GM18511 (cell line): ENCODE measurements around the gene SEMA4D.

Source experiments
- ATAC-seq: cut with Tn5 transposase; IDR thresholded peaks from one replicate; pipeline ENCODE4 v1.9.1; 2021; ENCODE audit warnings: mild to moderate bottlenecking, moderate library complexity; ENCODE audit not compliant: unreplicated experiment

The SEMA4D gene

DNA sequence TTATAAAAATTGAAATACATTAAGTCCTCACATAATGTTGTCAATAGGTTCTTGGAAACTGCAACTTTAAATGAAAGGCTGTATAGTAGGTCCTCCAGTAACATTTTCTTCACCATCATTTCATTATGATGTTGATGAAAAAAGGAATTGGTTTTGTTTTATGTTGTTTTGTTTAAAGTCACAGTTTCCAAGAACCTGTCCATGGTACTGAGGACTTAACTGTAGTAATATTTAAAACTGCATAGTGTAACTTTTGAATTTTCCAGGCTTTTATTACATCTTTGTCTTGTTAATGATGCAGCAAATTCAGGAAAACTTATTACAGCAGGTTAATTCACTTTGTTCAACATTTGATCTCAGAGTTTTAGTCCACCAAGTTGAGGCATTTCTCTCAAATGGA lies 168.0 kb downstream of the SEMA4D start:
- ATAC-seq, result no peak

DNA sequence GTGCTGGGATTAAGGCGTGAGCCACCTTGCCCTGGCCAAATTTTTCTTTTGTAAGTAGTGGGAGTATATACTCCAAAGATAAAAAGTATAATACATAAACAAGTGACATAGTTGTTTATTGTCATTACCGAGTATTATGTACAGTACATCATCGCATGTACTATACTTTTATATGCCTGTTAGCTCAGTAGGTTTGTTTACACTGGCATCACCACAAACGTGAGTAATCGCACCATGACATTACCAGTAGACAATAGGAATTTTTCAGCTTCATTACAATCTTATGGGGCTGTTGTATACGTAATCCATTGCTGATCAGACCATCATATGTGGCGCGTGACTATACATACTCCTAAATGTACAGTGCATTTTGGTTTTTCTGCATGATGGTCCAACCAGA lies 169.8 kb downstream of the SEMA4D start:
- no peak for ATAC-seq

DNA sequence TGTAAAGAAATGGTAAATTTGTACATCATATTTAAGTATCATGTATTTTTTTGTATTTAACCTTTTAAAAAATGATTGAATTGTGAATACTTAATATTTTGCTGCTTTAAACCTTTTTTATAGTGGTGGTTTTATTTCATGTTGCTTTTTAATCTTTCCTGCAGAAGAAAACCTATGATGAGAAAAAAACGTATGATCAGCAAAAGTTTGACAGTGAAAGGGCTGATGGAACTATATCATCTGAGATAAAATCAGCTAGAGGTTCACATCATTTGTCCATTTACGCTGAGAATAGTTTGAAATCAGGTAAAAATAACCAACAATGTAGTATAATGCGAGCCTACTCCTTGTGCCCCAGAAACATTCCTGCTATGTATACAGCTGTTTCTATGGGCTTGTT lies 172.2 kb downstream of the SEMA4D start:
- no peak for ATAC-seq

DNA sequence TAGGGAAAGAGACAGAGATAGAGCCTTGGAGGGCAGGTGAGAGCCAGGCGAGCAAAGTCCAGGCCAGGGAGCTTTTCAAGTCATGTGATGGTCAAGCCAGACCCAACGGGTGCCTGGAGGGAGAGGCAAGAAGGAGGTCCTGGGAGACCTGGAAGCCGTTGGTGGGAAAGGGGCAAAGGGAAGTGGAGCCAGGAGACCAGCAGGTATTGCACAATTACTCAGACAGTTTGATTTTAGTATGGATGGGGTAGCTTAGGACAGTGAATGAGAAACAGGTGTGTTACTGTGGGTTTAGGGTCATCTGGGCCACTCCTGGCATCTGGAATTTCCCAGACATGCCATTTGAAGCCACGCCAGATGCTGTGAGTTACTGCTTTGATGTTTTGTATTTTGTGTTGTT lies 174.5 kb downstream of the SEMA4D start:
- ATAC-seq, result no peak

DNA sequence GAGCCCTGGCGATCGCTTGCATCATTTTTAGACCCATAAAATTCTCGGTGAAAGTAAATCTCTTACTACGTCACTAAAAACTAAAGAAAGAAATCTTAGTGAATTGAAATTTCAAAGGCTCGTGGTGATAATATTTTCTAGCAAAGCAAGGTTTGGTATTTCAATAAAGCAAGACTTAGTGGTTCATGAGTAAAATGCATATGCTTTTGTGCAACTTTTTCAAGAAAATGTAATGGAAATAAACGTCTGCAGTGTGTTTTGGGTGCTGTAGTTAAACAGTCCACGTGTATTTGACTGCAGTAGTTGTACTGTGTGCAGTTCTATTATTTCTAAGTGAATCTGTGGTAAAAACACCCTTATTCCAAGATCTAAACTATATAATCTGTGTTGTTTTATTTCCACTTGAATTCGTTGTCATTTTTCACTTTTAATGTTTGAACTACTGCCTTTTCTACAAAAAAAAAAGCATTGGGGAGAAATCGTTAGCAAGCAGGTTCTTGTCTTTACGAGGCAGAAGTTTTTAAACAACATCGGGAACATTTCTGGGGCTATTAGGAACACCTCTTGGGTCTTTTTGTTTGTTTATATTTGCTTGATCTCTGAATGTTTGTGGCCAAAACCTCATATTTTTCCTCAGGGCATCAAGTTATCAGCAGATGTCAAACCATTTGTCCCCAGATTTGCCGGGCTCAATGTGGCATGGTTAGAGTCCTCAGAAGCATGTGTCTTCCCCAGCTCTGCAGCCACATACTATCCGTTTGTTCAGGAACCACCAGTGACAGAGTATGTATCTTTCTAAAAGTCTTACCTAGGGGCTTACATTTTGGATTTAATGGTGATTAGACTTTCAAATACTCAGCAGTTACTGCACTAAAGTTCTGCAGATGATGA lies 178.7 kb downstream of the SEMA4D start:
- peak; percentile 6 for ATAC-seq

DNA sequence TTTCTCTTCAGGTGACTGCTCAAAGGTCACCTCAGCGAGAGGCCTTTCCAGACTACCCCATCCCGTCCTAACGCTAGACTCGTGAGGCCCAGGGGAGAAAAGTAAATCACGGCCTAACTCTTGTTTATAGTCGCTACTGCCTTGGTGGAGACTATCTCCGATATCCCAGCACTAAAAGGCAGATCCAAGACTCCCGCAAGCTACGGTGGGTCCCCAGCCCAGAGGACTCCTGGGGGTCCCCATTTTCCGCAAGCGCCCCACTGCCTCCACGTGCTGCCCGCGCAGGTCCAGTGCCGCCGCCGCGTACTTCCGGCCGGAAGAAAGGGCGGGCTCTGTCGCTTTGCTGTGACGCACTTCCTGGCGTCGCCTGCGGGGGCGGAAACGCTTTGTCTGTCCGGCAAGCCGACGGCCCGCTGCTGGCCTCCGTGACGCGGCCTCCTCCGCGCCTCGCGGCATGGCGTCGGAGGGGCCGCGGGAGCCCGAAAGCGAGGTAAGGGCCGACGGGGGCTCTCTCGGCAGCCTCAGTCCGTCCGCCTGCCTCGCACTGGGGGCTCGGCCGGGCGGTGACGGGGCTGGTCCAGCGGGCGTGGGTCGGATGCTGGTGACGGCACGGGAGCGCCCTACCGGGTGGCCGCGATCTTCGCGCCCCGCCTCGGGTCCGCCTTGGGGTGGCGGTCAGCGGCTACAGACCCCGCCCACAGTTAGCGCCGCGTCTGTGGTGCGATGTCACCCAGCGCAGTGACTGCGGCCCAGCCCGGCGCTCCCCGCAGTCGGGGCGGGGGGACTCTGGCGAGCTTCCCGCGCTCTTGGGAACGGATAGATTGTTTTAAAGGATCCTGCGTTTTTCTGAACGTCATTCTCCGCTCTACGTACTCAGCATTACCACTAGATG lies 179.5 kb downstream of the SEMA4D start, which contains the start of gene SECISBP2:
TSS of gene SECISBP2 (plus strand) at position 378 of the 892 bp plus-strand sequence. CDS start at position 455, 77 bp downstream.
- peak; percentile 90 for ATAC-seq

DNA sequence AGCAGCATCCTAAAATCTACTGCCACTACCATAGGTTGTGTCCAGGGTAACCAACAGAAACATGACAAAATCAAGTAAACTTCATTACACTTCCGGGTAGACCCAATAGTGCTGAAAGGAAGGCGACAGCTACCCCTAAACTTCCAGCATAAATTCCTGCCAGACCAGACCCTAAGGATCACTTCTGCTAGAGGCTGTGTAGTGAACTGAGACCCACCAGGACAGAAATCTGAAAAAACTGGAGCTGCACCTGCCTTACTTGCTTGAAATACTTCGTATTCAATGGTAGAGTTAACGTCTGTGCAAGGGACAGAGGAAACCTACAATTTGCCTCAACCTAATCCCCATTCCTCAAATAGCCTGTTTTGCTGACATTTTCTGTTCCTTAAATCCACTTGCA lies 180.6 kb downstream of the SEMA4D start:
- ATAC-seq, result no peak

DNA sequence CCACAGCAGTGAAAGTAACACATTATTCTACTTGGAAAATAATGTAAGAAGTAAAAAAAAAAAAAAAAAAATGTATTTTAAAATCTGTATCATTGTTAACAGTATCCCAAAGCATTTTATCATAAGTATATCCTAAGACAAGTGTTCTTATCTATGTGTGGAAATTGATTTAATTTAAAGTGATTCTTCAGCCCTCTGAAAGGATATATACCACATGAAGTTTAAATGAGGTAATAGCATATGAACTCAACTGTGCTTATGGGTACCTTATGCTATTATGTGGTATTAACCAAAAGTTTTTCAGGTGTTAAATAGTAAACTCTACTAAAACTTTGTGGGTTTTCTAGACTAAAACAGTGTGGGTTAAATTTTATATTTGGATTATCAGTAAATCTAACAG lies 182.4 kb downstream of the SEMA4D start:
- no peak for ATAC-seq

DNA sequence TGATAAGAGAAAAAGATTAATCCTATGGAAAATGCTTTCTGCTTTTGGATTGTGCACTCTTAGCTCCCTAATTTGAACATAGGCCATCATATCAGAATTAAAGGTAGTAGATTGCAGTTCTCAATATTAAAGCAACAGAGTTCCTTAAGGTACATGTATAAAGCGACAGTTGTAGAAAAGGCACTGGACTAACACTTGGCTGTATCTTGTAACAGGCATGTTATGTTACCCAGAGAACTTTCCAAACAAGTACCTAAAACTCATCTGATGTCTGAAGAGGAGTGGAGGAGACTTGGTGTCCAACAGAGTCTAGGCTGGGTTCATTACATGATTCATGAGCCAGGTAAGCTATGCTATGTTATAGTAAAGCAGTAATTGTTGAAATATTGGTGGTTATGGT lies 183.0 kb downstream of the SEMA4D start:
- no peak for ATAC-seq

DNA sequence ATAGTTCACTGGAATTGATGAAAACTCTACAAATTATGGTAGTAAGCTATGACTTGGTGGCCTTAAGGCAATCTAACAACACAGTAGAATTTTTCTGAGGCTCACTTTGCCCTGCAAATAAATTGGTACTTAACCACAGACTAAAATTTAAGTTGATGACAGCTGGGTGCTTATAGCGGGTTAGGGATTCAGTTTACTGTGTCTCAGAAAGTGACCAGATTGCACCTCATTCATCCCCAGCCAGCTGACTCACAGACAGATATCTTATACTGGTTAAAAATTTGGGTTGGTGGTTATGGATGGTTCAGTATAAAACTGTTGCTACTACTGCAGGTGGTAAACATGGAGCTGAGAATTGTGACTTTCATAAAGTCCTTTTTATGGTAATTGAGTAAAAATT lies 184.1 kb downstream of the SEMA4D start:
- ATAC-seq, result no peak

DNA sequence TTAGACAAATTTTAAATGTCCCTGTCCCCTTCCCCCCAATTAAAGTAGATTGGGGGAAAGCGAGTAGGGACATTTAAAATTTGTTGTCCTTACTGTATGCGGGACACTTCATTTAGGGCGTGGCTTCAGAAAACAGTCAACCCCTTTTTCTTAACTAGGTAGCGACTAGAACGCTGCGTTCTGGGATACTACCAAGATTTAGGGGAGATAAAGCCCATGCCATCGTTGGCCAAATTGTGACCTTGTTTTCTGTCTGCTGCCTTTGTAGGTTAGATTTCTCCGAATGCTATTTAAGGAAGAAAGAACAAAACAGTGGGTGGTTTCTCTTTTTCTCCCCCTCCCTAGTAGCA lies 185.7 kb downstream of the SEMA4D start:
- no peak for ATAC-seq

DNA sequence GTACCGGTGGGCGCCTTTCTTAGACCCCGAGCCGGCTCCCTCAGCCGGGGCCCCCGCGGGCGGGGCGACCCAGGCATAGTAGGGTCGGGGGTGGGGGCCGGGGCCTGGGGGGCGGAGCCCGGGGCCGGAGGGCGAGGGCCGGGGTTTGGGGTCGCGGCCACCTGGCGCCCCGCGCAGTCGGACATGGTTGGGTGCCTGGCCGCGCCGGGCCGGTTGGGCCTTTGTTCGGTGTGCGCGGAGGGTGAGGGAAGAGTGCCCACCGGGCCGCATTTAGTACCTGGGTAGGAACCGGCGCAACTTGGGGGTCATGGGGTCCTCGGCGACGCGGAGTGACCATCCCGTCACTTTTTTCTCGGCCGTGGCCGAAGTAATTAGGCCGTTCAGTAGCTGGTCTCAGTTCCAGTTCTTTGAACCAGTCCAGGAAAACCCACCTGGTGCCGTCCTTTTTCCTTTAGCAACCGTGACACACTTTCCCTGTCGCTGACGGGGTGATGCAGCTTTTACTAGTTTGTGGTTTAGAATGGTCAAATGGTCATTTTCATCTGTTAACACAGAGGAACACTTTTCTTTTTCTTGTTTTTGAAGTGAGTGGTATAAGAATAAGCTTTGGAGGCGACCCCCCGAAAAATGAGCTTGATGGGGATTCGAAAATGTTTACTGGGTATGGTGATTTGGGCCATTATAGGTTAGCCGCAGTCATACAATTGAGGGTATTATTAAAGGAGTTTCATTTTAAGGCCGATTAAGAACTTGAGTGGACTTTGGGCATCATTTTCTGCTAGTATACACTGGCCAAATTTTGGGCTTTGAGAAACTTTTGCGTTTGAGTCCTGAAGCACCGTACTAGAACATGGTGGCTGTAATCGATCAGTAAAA lies 186.3 kb downstream of the SEMA4D start:
- ATAC-seq, result peak; percentile 2
